Thoracic aorta (tissue), 2 donors: ENCODE results near the gene JAG1. TPM values are rescaled to one million over a fixed set of nuclear protein-coding genes. Genes with fewer than 3 reads are reported as not detected.

Source experiments
- ATAC-seq: fragments of 150-250 bp; one replicate; pipeline ENCODE4 v1.8.0; 2017; ENCODE audit warnings: low read depth; ENCODE audit not compliant: insufficient number of reproducible peaks, low FRiP score
- DNase-seq: peaks from one replicate; pipeline ENCODE4 v3.0.0-alpha.2; 2020; ENCODE audit warnings: low spot score
- H3K27ac ChIP-seq, 2 donors: fragments of 200-600 bp; sonication (generic); 1 replicate in 1 of 2; 2 replicates in 1 of 2; pipeline ENCODE4 v1.5.1; 2016; ENCODE audit warnings: mild to moderate bottlenecking in 2 of 2, moderate library complexity in 2 of 2
- H3K27me3 ChIP-seq: fragments of 200-600 bp; sonication (generic); replicated peaks from 2 replicates; pipeline ENCODE4 v1.6.0; 2016; ENCODE audit warnings: mild to moderate bottlenecking; ENCODE audit not compliant: insufficient read depth
- H3K36me3 ChIP-seq: fragments of 200-600 bp; sonication (generic); one replicate; pipeline ENCODE4 v1.5.1; 2016
- H3K4me1 ChIP-seq, 2 donors: fragments of 200-600 bp; sonication (generic); 1 replicate in 1 of 2; 2 replicates in 1 of 2; pipeline versions ENCODE4 v1.5.1 to v1.6.0; 2016; ENCODE audit warnings: low read depth in 2 of 2, mild to moderate bottlenecking in 1 of 2; ENCODE audit not compliant: control insufficient read depth in 1 of 2
- H3K4me3 ChIP-seq: fragments of 200-600 bp; sonication (generic); 2 replicates; pipeline ENCODE4 v1.5.1; 2016; ENCODE audit warnings: mild to moderate bottlenecking
- H3K9me3 ChIP-seq: fragments of 200-600 bp; sonication (generic); 2 replicates; pipeline ENCODE4 v1.5.1; 2016
- CTCF ChIP-seq: fragments of 200-600 bp; sonication (generic); IDR thresholded peaks from one replicate; pipeline ENCODE4 v1.5.1; 2019; ENCODE audit warnings: antibody characterized with exemption
- total RNA-seq, 2 donors: library from RNA; depleted of rRNA; stranded (reverse); fragments of >200 nt; gene quantifications; one replicate each; pipeline versions ENCODE4 v1.1.0 to v1.2.3, GENCODE V29; 2016

The JAG1 gene
- total RNA-seq, 2 donors from 2014 or later = 237 to 253 TPM

- TF ChIP-seq CTCF = no peak
- H3K36me3 ChIP-seq = peaks cover 26% of the 10 kb centered on the region
- no peaks in the 10 kb centered on the region for H3K9me3 ChIP-seq
- peak overlapping the region; percentile 29 for H3K4me3 ChIP-seq
- peak overlapping the region; percentile 98 to 100 for H3K27ac ChIP-seq
- H3K27me3 ChIP-seq = no peaks in the 10 kb centered on the region
- DNase-seq (no peak), ATAC-seq (no peak)
- peaks cover 63 to 100% of the 10 kb centered on the region in 2 donors for H3K4me1 ChIP-seq
These were observed 13.1 kb downstream of the JAG1 start for GRCh38 chr20:10660661-10661060.

GRCh38 chr20:10659651-10660601 is 13.9 kb downstream of the JAG1 start:
- H3K36me3 ChIP-seq = peaks cover 26% of the 10 kb centered on the region
- DNase-seq = no peak
- H3K4me3 ChIP-seq = peak overlapping the region; percentile 29
- peaks cover 65 to 100% of the 10 kb centered on the region in 2 donors for H3K4me1 ChIP-seq
- H3K27ac ChIP-seq = peak overlapping the region; percentile 98 to 100
- no peak for TF ChIP-seq CTCF
- no peaks in the 10 kb centered on the region for H3K27me3 ChIP-seq
- ATAC-seq = no peak
- no peaks in the 10 kb centered on the region for H3K9me3 ChIP-seq

- H3K27ac ChIP-seq = peak overlapping the region; percentile 98 to 100
- H3K4me3 ChIP-seq = peak overlapping the region; percentile 18
- DNase-seq (no peak), ATAC-seq (no peak)
- H3K9me3 ChIP-seq = no peaks in the 10 kb centered on the region
- H3K4me1 ChIP-seq = peaks cover 61 to 100% of the 10 kb centered on the region in 2 donors
- no peak for TF ChIP-seq CTCF
- H3K27me3 ChIP-seq = no peaks in the 10 kb centered on the region
- peaks cover 26% of the 10 kb centered on the region for H3K36me3 ChIP-seq
These were observed 14.7 kb downstream of the JAG1 start for GRCh38 chr20:10658876-10659632.

GRCh38 chr20:10658051-10658823 is 15.6 kb downstream of the JAG1 start:
- no peaks in the 10 kb centered on the region for H3K9me3 ChIP-seq
- H3K27me3 ChIP-seq = no peaks in the 10 kb centered on the region
- DNase-seq = no peak
- peaks cover 59 to 97% of the 10 kb centered on the region in 2 donors for H3K4me1 ChIP-seq
- peak overlapping the region; percentile 18 for H3K4me3 ChIP-seq
- no peak for ATAC-seq
- H3K36me3 ChIP-seq = peaks cover 26% of the 10 kb centered on the region
- no peak for TF ChIP-seq CTCF
- H3K27ac ChIP-seq = peak overlapping the region; percentile 98 to 100
